B cell (primary cell): ENCODE data around the gene CNIH4. TPM values are rescaled to one million over a fixed set of nuclear protein-coding genes. Genes with fewer than 3 reads are reported as not detected.

ENCODE experiments used
- ATAC-seq: fragments of 200-7000 bp; cut with Tn5 transposase; one replicate; pipeline ENCODE4 v1.10.0; 2021; ENCODE audit warnings: low read depth, mild to moderate bottlenecking, moderate number of reproducible peaks, moderate library complexity
- CTCF ChIA-PET: fragments of 350-600 bp; sonication (Branson Sonifier 250); formaldehyde crosslinking; loops from one replicate; lab custom pipeline; 2021; ENCODE audit warnings: antibody characterized with exemption, inconsistent platforms; lab: Charles Lee
- POLR2A ChIA-PET: fragments of 350-600 bp; sonication (Branson Sonifier 250); formaldehyde crosslinking; loops from one replicate; lab custom pipeline; 2021; ENCODE audit warnings: antibody characterized with exemption; lab: Charles Lee
- DNase-seq: peaks from one replicate; pipeline ENCODE4 v3.0.0; 2013
- H2AFZ ChIP-seq: 2 replicates; pipeline ENCODE4 v1.6.1; 2012; ENCODE audit warnings: mild to moderate bottlenecking, low read depth, low read length; ENCODE audit not compliant: insufficient read depth, poor library complexity, severe bottlenecking
- H3K27ac ChIP-seq, 2 donors: 1 replicate in 1 of 2; 2 replicates in 1 of 2; pipeline ENCODE4 v1.5.1; 2012 to 2013; ENCODE audit warnings: low read length in 2 of 2, mild to moderate bottlenecking in 2 of 2, moderate library complexity in 1 of 2
- H3K27me3 ChIP-seq, 4 experiments: fragments of 200-600 bp in 1 of 4; sonication (generic) in 1 of 4; replicated peaks in 1 of 4; 1 replicate in 2 of 4; 2 replicates in 2 of 4; pipeline versions ENCODE4 v1.6.1 to v1.7.0; 2013 to 2016; ENCODE audit warnings: low read length in 3 of 4, mild to moderate bottlenecking in 2 of 4, mixed read lengths in 1 of 4, moderate library complexity in 1 of 4; ENCODE audit not compliant: insufficient read depth in 4 of 4, control insufficient read depth in 3 of 4; ENCODE audit errors: control extremely low read depth in 1 of 4
- H3K36me3 ChIP-seq, 2 experiments: replicated peaks in 1 of 2; 1 replicate in 1 of 2; 2 replicates in 1 of 2; pipeline versions ENCODE4 v1.6.1 to v1.7.1; 2013; ENCODE audit warnings: low read length in 1 of 2; ENCODE audit not compliant: insufficient read depth in 2 of 2, control insufficient read depth in 1 of 2; ENCODE audit errors: control extremely low read depth in 1 of 2, extremely low read depth in 1 of 2
- H3K4me1 ChIP-seq, 2 donors: fragments of 200-600 bp in 1 of 2; sonication (generic) in 1 of 2; 1 replicate in 1 of 2; 2 replicates in 1 of 2; pipeline versions ENCODE4 v1.5.1 to v1.6.1; 2013 to 2017; ENCODE audit warnings: low read length in 2 of 2; ENCODE audit not compliant: control insufficient read depth in 2 of 2, insufficient read depth in 2 of 2
- H3K4me2 ChIP-seq: replicated peaks from 2 replicates; pipeline ENCODE3; 2012; ENCODE audit warnings: mild to moderate bottlenecking, low read depth, low read length; ENCODE audit not compliant: poor library complexity, severe bottlenecking
- H3K4me3 ChIP-seq, 5 experiments: fragments of 200-600 bp in 1 of 5; sonication (generic) in 1 of 5; 1 replicate in 3 of 5; 2 replicates in 2 of 5; pipeline versions ENCODE4 v1.5.1 to v1.7.0; 2011 to 2016; ENCODE audit warnings: low read length in 4 of 5, mild to moderate bottlenecking in 4 of 5, low read depth in 2 of 5, control low read depth in 1 of 5, moderate library complexity in 1 of 5; ENCODE audit not compliant: insufficient read depth in 1 of 5; ENCODE audit errors: control extremely low read depth in 1 of 5, extremely low read depth in 1 of 5
- H3K79me2 ChIP-seq: fragments of 200-600 bp; sonication (generic); one replicate; pipeline ENCODE4 v1.6.0; 2016; ENCODE audit warnings: low read length; ENCODE audit not compliant: control insufficient read depth, insufficient read depth
- H3K9ac ChIP-seq: fragments of 200-600 bp; sonication (generic); 2 replicates; pipeline ENCODE4 v1.6.1; 2017; ENCODE audit warnings: mild to moderate bottlenecking, low read length, moderate library complexity
- H3K9me3 ChIP-seq, 3 donors: one replicate each; pipeline versions ENCODE4 v1.6.1 to v1.7.1; 2013; ENCODE audit warnings: low read length in 2 of 3; ENCODE audit not compliant: control insufficient read depth in 2 of 3, insufficient read depth in 1 of 3; ENCODE audit errors: control extremely low read depth in 1 of 3
- H4K20me1 ChIP-seq: 2 replicates; pipeline ENCODE4 v1.6.0; 2012; ENCODE audit warnings: mild to moderate bottlenecking, low read length; ENCODE audit not compliant: insufficient read depth, control insufficient read depth, poor library complexity, severe bottlenecking
- H3K27ac Mint-ChIP-seq: one replicate; pipeline ENCODE4 v1.8.0; 2021; ENCODE audit warnings: mixed read lengths
- H3K27me3 Mint-ChIP-seq: one replicate; pipeline ENCODE4 v1.8.0; 2021; ENCODE audit warnings: mixed read lengths
- H3K4me1 Mint-ChIP-seq: one replicate; pipeline ENCODE4 v1.8.0; 2021; ENCODE audit warnings: mixed read lengths
- H3K4me3 Mint-ChIP-seq: one replicate; pipeline ENCODE4 v1.8.0; 2021; ENCODE audit warnings: mixed read lengths
- H3K9me3 Mint-ChIP-seq: one replicate; pipeline ENCODE4 v1.8.0; 2022; ENCODE audit warnings: mixed read lengths; ENCODE audit not compliant: insufficient read depth
- CTCF ChIP-seq: fragments of 200-600 bp; IDR thresholded peaks from one replicate; pipeline ENCODE4 v1.8.0; 2022; ENCODE audit warnings: antibody characterized with exemption, mild to moderate bottlenecking
- EZH2 ChIP-seq: IDR thresholded peaks from 2 replicates; pipeline ENCODE4 v1.6.1; 2012; ENCODE audit warnings: borderline replicate concordance, low read depth, mild to moderate bottlenecking, moderate library complexity, low read length; ENCODE audit not compliant: insufficient read depth, poor library complexity, severe bottlenecking
- WGBS: methylation state at CpG from one replicate; pipeline ENCODE4 v1.1.5; 2013; ENCODE audit warnings: missing lambda C conversion rate; ENCODE audit not compliant: insufficient coverage; 5-methylcytosine and 5-hydroxymethylcytosine counted together
- intact Hi-C: fragments of 100-400 bp; cut with micrococcal nuclease; formaldehyde crosslinking; loops from one replicate; pipeline ENCODE4 v1.10.0; 2022
- polyA plus RNA-seq: library from polyadenylated mRNA; depleted of rRNA; stranded (reverse); fragments of >200 nt; gene quantifications from 2 replicates; pipeline ENCODE4 v1.2.3, GENCODE V29; 2012
- total RNA-seq, 2 donors: library from RNA; stranded (reverse); fragments of 120-200 nt in 1 of 2; gene quantifications; 1 replicate in 1 of 2; 2 replicates in 1 of 2; pipeline versions ENCODE4 v1.2.3 to v1.2.4, GENCODE V29; 2013 to 2022

CNIH4 gene
- total and polyA plus RNA-seq, 2 donors (not counting 1 experiment from before 2014, with no cell fraction given) = 13.3 to 27.2 TPM

GRCh38 chr1:224331326-224331725 lies 25.4 kb upstream of the CNIH4 start:
- Mint-ChIP-seq H3K4me3 (peak overlapping the region; percentile 55), H3K27me3 (no peaks in the 10 kb centered on the region), H3K27ac (peak overlapping the region; percentile 50), H3K4me1 (peaks cover 46% of the 10 kb centered on the region), H3K9me3 (no peaks in the 10 kb centered on the region)
- no peak overlapping the region for H3K27ac ChIP-seq
- peaks cover 11 to 25% of the 10 kb centered on the region in 2 donors for H3K4me1 ChIP-seq
- DNase-seq = no peak
- peak overlapping the region; percentile 85 for H3K4me2 ChIP-seq
- no peaks in the 10 kb centered on the region for H3K36me3 ChIP-seq
- TF ChIP-seq CTCF (no peak), EZH2 (no peak)
- H2AFZ ChIP-seq = no peak overlapping the region
- no peaks in the 10 kb centered on the region for H3K27me3 ChIP-seq
- intact Hi-C loops = loop anchor here (2.0 to 10.0 kb wide), 3 partner anchors 87 to 487 kb away; partner anchors contain the start of gene TP53BP2
- whole genome bisulfite sequencing = no CpG with 5 or more reads among the region's 2 CpGs
- H4K20me1 ChIP-seq = no peaks in the 10 kb centered on the region
- H3K4me3 ChIP-seq = no peak overlapping the region
- H3K9ac ChIP-seq = no peak overlapping the region
- no peak for ATAC-seq
- no peaks in the 10 kb centered on the region for H3K9me3 ChIP-seq
- peaks cover 39% of the 10 kb centered on the region for H3K79me2 ChIP-seq
- ChIA-PET CTCF (interaction anchor here (6.9 kb wide), 1 partner anchor 215 kb away, joined by 100 read pairs; the partner anchor contains the start of gene FBXO28), POLR2A (interaction anchor here (0.6 kb wide), 2 partner anchors 127 to 544 kb away, joined by 3 to 4 read pairs; no protein-coding TSS in a partner anchor)

- Histone ChIP-seq H3K4me1 (peaks cover 11 to 25% of the 10 kb centered on the region in 2 donors), H3K27me3 (no peaks in the 10 kb centered on the region), H3K4me3 (no peak overlapping the region), H3K36me3 (no peaks in the 10 kb centered on the region), H3K4me2 (no peak overlapping the region), H3K9me3 (no peaks in the 10 kb centered on the region), H2AFZ (no peak overlapping the region), H3K9ac (no peak overlapping the region), H3K79me2 (peaks cover 35% of the 10 kb centered on the region), H4K20me1 (no peaks in the 10 kb centered on the region), H3K27ac (no peak overlapping the region)
- Mint-ChIP-seq H3K27me3 (no peaks in the 10 kb centered on the region), H3K4me1 (peaks cover 46% of the 10 kb centered on the region), H3K9me3 (no peaks in the 10 kb centered on the region), H3K27ac (no peak overlapping the region), H3K4me3 (no peak overlapping the region)
- ChIA-PET CTCF (interaction anchor here (6.9 kb wide), 1 partner anchor 216 kb away, joined by 100 read pairs; the partner anchor contains the start of gene FBXO28), POLR2A (interaction anchor here (0.6 kb wide), 2 partner anchors 126 to 545 kb away, joined by 3 to 4 read pairs; no protein-coding TSS in a partner anchor)
- ATAC-seq = no peak
- 100% methylated on average over 1 of the region's 2 CpGs for WGBS
- intact Hi-C loops = loop anchor here (2.0 to 10.0 kb wide), 3 partner anchors 87 to 487 kb away; partner anchors contain the start of gene TP53BP2
- DNase-seq = no peak
- TF ChIP-seq CTCF (no peak), EZH2 (no peak)
Observed at GRCh38 chr1:224331824-224332223, 24.9 kb upstream of the CNIH4 start.
